DOHH2 (cell line): ENCODE data around the gene GPR87.

Source experiments
- H3F3A ChIP-seq: fragments of 200-600 bp; sonication (generic), shearing (Covaris generic); 2 replicates; pipeline ENCODE4 v1.6.0; 2016; ENCODE audit warnings: antibody characterized with exemption, mild to moderate bottlenecking; ENCODE audit not compliant: control insufficient read depth, insufficient read depth
- H3K27ac ChIP-seq: fragments of 200-600 bp; sonication (generic); 2 replicates; pipeline ENCODE4 v1.5.1; 2014; ENCODE audit warnings: low read depth, mild to moderate bottlenecking, low read length, moderate library complexity
- H3K27me3 ChIP-seq: fragments of 200-600 bp; sonication (generic); 2 replicates; pipeline ENCODE4 v1.6.1; 2014; ENCODE audit warnings: mild to moderate bottlenecking, low read length, mixed read lengths; ENCODE audit not compliant: control insufficient read depth
- H3K36me3 ChIP-seq: fragments of 200-600 bp; sonication (generic); 2 replicates; pipeline ENCODE4 v1.6.1; 2014; ENCODE audit warnings: mild to moderate bottlenecking, low read length, moderate library complexity, mixed read lengths; ENCODE audit not compliant: control insufficient read depth
- H3K4me1 ChIP-seq: fragments of 200-600 bp; sonication (generic); 2 replicates; pipeline ENCODE4 v1.6.1; 2014; ENCODE audit warnings: mild to moderate bottlenecking, low read length, mixed read lengths; ENCODE audit not compliant: control insufficient read depth
- H3K4me2 ChIP-seq: fragments of 200-600 bp; sonication (generic); 2 replicates; pipeline ENCODE4 v1.6.0; 2014; ENCODE audit warnings: mild to moderate bottlenecking, low read length, moderate library complexity
- H3K4me3 ChIP-seq: fragments of 200-600 bp; sonication (generic); 2 replicates; pipeline ENCODE4 v1.5.1; 2014; ENCODE audit warnings: mild to moderate bottlenecking, low read length, mixed read lengths
- H3K79me2 ChIP-seq: fragments of 200-600 bp; sonication (generic); 2 replicates; pipeline ENCODE4 v1.6.1; 2014; ENCODE audit warnings: mild to moderate bottlenecking, low read length, mixed read lengths; ENCODE audit not compliant: control insufficient read depth
- H3K9me2 ChIP-seq: fragments of 200-600 bp; sonication (generic); replicated peaks from 2 replicates; pipeline ENCODE4 v1.6.1; 2014; ENCODE audit warnings: mild to moderate bottlenecking, low read length, mixed read lengths; ENCODE audit not compliant: control insufficient read depth
- H3K9me3 ChIP-seq: fragments of 200-600 bp; sonication (generic); 2 replicates; pipeline ENCODE4 v1.6.1; 2014; ENCODE audit warnings: antibody characterized with exemption, low read length, mixed read lengths; ENCODE audit not compliant: control insufficient read depth, insufficient read depth
- H4K20me1 ChIP-seq: fragments of 200-600 bp; sonication (generic); 2 replicates; pipeline ENCODE4 v1.6.0; 2014; ENCODE audit warnings: low read depth, mild to moderate bottlenecking, antibody characterized with exemption, low read length, moderate library complexity; ENCODE audit not compliant: control insufficient read depth, insufficient read depth
- EZH2phosphoT487 ChIP-seq: fragments of 200-600 bp; sonication (generic); IDR thresholded peaks from 2 replicates; pipeline ENCODE4 v1.6.1; 2017; ENCODE audit warnings: borderline replicate concordance, mild to moderate bottlenecking, antibody characterized with exemption, low read length, moderate library complexity, mixed read lengths
- TF ChIP-seq, protein P1 (sequence below): fragments of 200-600 bp; sonication (generic); IDR thresholded peaks from one replicate; pipeline ENCODE4 v1.5.1; 2014; ENCODE audit warnings: antibody characterized with exemption, mild to moderate bottlenecking, low read depth, low read length; ENCODE audit not compliant: poor library complexity, severe bottlenecking

The GPR87 gene, protein sequence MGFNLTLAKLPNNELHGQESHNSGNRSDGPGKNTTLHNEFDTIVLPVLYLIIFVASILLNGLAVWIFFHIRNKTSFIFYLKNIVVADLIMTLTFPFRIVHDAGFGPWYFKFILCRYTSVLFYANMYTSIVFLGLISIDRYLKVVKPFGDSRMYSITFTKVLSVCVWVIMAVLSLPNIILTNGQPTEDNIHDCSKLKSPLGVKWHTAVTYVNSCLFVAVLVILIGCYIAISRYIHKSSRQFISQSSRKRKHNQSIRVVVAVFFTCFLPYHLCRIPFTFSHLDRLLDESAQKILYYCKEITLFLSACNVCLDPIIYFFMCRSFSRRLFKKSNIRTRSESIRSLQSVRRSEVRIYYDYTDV

DNA sequence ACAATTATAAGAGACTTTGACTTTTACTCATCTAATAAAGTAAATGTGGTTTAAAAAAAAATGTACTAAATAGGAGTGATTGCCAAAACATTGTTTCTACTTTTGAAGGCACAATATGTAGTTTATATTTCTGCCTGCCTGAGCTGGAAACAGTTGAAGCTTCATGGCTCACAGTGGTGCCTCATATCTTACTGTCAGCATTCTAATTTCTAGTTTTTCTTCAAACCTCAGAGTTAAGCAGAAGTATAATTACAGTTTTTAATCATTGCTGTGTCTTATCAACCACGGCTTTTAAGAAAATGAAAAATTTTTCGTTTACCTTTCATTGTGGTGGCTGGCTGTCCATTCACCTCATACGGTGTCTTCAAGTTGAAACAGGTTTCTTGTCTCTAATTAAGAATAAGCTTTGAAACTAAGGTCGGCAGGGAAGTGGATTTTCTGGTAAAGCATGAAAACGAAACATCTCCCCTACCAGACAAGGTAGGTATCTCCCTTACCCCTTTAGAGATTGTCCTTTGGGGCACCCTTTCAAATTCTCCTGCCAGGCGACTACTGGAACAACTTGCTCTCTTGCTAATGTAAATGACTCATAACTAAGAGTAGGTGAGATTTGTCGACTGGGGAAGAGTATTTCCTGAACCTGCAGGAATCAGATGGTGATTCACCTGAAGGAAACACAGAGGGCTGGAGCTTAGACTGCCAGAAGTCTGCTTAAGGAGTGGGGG is at the start of gene GPR87:
GPR87 (minus strand) TSS at position 554 of the 725 bp plus-strand sequence. CDS start 16,720 bp downstream, outside the sequence.
- Histone ChIP-seq H3K79me2 (no peaks in the 10 kb centered on the region), H3K4me2 (no peak within 1 kb of the TSS), H3K27me3 (no peaks in the 10 kb centered on the region), H3K27ac (no peak within 1 kb of the TSS), H3F3A (no peaks in the 10 kb centered on the region), H3K4me1 (no peaks in the 10 kb centered on the region), H3K36me3 (no peaks in the 10 kb centered on the region), H3K4me3 (no peak within 1 kb of the TSS), H4K20me1 (no peaks in the 10 kb centered on the region), H3K9me3 (no peaks in the 10 kb centered on the region), H3K9me2 (no peaks in the 10 kb centered on the region)
- no peak for TF ChIP-seq EZH2phosphoT487
- TF ChIP-seq, protein P1, sequence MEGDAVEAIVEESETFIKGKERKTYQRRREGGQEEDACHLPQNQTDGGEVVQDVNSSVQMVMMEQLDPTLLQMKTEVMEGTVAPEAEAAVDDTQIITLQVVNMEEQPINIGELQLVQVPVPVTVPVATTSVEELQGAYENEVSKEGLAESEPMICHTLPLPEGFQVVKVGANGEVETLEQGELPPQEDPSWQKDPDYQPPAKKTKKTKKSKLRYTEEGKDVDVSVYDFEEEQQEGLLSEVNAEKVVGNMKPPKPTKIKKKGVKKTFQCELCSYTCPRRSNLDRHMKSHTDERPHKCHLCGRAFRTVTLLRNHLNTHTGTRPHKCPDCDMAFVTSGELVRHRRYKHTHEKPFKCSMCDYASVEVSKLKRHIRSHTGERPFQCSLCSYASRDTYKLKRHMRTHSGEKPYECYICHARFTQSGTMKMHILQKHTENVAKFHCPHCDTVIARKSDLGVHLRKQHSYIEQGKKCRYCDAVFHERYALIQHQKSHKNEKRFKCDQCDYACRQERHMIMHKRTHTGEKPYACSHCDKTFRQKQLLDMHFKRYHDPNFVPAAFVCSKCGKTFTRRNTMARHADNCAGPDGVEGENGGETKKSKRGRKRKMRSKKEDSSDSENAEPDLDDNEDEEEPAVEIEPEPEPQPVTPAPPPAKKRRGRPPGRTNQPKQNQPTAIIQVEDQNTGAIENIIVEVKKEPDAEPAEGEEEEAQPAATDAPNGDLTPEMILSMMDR: no peak

DNA sequence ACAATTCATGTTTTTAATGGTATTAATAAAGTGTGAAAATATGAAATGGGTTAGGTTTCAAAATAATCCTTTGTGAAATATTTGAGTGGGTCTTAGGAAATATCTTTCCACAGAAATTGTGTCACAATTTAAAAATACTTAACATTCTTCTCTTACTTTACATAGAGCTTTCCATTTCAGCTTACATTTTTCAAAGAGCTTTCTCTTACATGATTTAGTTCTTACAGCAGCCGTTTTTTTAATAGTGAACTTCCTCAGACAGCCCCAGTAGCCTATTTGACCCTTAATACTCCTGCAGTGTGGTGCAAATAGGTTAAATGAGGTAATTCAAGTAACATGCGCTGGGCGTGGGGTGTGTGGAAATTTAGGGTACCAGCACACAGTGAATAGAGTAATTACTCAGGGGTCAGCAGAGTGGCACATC is 46.1 kb upstream of the GPR87 start:
- H3K27me3 ChIP-seq: no peaks in the 10 kb centered on the region
- TF ChIP-seq EZH2phosphoT487: no peak
- TF ChIP-seq, protein P1: no peak
- no peaks in the 10 kb centered on the region; the same call in 1 of the 2 replicates for H3F3A ChIP-seq
- H3K9me2 ChIP-seq: no peaks in the 10 kb centered on the region
- no peaks in the 10 kb centered on the region for H3K9me3 ChIP-seq
- no peaks in the 10 kb centered on the region for H3K79me2 ChIP-seq
- H3K4me2 ChIP-seq: peak overlapping the region; percentile 57; the same call in 1 of the 2 replicates
- H3K27ac ChIP-seq: no peak overlapping the region
- no peak overlapping the region for H3K4me3 ChIP-seq
- H4K20me1 ChIP-seq: no peaks in the 10 kb centered on the region
- peaks cover 46% of the 10 kb centered on the region for H3K4me1 ChIP-seq
- 0 out of 2 replicates have a peak, but pooled peaks cover 2% of the 10 kb centered on the region for H3K36me3 ChIP-seq

DNA sequence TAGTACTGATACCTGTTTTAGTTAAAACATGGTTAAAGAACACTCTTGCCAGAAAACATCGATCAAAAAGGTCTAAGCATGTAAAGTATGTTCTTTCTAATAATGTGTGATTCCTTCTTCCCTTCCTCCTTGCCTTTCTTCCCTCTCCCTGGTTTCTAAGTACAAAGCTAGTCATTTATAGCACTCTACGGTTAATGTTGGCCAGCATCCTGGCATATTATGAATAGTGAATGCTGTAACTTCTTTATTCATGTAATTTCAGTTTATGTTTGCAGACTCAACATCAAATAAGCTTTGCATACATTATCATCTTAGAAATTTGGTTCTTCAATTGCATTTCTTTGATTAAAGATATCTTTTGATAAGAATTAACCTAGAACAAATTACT is 40.8 kb upstream of the GPR87 start:
- Histone ChIP-seq H3K4me2 (peak overlapping the region; percentile 24), H3K9me2 (no peaks in the 10 kb centered on the region), H3K36me3 (0 out of 2 replicates have a peak, but pooled peaks cover 2% of the 10 kb centered on the region), H3K4me1 (peaks cover 58% of the 10 kb centered on the region), H4K20me1 (no peaks in the 10 kb centered on the region), H3K4me3 (no peak overlapping the region), H3K27me3 (no peaks in the 10 kb centered on the region), H3K9me3 (no peaks in the 10 kb centered on the region), H3F3A (no peaks in the 10 kb centered on the region; the same call in 1 of the 2 replicates), H3K79me2 (no peaks in the 10 kb centered on the region), H3K27ac (peak overlapping the region; percentile 29)
- TF ChIP-seq, protein P1: no peak
- TF ChIP-seq EZH2phosphoT487: no peak
